DMS 273 treated with DMSO at 0.1 percent for 48 hours (cell line): Measurements from ENCODE around the gene EPHB6.

Source experiments
- DNase-seq: peaks from one replicate; lab custom pipeline; 2025; lab: John Stamatoyannopoulos, UW

Gene EPHB6

DNA sequence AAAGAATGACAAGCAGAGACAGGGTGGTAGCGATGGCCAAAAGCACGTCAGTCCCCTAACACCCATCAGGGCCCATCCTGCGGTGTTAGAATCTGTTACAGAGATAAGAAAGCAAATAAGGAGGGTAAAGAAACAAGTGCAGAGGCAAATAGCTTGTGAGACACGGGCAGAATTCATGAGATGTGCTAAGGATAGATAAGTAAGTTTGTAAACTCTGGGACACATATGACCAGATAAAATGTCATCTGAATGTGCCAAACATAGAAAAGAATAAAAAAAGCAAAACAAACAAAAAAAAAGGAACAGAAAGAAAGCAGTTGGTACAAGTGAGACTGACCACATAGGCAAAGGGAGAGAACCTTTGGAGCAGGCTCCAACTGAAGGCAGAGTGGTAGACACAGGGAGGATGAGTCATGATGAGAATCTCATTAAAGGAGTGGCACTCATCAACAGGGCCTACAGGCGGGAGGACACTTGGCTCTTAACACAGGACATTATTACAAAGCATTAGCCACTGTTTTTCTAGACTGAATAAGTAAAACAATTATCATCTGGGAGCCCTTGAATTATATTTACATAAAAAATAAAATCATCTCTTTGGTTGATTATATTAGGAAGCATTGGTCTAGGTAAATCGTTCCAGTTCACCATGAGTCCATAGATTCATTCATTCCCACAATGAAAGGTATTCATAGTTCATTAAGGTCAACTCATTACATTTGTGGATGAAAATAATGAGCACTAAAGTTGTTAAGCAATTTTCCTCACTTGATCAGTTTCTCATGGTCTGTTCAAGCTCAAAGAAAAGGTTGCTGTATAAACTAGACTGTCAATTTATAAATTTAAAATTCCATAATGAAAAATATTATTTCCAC is 21.5 kb upstream of the EPHB6 start:
- DNase-seq = no peak

DNA sequence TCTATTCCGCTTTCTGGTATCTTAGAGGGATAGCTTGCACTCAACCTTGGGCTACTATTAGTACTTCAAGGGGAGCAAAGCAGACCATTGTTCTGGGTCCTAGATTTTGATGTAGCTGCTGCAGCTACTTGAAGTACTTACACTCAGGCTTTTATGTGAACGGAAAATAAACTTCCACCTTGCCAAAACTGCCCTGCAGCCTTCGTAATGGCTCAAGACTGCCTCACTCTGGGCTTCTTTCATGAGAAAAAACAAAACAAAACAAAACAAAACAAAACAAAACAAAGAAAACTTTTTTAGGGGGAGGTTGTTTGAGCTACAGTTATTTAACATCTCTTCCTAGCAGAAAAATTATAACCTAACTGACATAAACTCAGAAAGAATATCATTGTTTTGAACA is 19.4 kb upstream of the EPHB6 start:
- DNase-seq = no peak

DNA sequence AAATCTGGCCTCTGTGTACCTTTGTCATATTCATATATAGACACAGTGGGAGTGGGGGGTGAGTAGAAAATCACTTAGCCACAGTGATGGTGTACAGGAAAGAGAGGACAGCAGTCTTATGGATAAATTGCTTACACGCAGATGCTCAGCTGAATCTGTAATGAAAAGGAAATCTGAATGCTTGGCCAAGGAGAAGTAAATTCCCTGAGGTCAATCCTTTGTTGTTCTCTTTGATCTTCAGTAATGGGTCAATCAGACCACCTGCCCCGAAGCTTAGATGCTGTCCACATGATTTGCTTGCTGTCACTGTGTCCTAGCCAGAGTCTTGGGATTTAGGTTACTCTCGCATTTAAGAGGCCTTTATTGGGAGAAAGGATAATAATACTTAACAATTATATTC is 18.4 kb upstream of the EPHB6 start:
- no peak for DNase-seq

- no peak for DNase-seq
Observed at GRCh38 chr7:142838461-142839213, 16.2 kb upstream of the EPHB6 start.

- DNase-seq = no peak
Observed at GRCh38 chr7:142842251-142842766, 12.6 kb upstream of the EPHB6 start.

DNA sequence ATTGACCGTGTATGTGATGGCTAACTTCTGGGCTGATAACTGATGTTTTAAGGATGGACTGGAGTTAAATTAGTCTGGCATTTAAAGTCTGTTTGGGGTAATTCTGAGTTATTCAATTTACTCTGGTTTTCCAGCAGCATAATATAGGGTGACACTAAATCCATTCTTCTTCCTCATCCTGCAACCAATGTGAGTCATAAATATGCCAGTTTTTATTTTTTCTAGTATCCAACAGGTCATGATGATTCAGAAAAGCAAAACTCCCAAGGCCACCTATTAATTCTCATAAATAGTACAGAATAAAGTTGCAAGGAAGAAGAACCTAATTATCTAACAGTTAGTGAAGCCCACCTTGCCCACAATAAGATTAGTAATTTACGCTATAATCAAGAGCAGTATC is 7.5 kb upstream of the EPHB6 start:
- DNase-seq = no peak

DNA sequence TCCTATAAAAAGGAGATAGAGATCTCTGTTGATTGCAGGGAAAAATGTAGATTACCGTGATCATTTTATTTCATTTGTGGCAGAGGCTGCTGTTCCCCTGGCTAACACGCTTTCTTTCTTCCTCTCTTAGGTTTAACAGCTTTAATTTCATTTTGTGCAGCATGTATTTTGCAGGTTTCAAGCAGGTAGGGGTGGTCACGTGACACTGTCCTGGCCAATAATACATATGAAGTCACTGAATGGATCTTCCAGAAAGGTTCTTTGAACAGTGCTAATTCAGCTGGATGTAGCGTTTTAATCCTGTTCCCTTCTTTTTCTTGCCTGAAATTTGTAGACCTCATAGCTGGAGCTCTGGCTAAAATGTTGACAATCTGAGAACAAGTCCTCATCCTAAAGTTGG is 3.6 kb upstream of the EPHB6 start:
- DNase-seq = no peak

GRCh38 chr7:142851919-142852318 is 3.0 kb upstream of the EPHB6 start:
- DNase-seq = no peak

GRCh38 chr7:142853739-142854371 is 1.0 kb upstream of the EPHB6 start:
- DNase-seq = no peak

DNA sequence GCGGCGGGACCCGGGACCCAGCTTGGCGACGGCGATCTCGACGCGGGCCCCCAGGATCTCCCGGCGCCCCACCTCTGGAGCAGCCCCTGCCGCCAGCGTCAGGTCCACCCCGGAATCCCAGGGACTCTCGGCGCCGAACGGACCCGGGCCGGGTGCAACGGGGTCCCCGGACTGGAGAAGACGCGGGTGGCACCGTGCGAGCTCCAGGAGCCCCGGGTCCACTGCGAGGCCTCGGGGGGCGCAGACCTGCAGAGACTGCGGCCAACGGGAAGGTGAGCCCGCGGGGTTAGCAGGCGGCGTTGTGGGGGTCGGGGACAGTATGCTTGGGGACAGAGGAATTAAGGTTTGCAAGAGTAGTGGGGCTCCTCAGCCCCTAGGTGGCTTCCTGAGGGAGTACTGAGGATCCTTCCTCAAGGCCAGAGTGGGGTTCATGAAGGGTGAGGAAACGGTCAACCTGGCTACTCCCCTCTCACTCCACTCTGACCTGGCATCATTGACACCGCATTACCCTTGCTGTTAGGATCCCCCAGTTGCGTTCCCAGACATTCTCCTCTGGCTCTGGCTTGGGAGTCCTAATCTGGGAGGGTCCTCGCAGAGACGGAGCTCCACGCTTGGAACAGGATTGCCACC is 353 bp downstream of the EPHB6 start:
- DNase-seq = no peak

DNA sequence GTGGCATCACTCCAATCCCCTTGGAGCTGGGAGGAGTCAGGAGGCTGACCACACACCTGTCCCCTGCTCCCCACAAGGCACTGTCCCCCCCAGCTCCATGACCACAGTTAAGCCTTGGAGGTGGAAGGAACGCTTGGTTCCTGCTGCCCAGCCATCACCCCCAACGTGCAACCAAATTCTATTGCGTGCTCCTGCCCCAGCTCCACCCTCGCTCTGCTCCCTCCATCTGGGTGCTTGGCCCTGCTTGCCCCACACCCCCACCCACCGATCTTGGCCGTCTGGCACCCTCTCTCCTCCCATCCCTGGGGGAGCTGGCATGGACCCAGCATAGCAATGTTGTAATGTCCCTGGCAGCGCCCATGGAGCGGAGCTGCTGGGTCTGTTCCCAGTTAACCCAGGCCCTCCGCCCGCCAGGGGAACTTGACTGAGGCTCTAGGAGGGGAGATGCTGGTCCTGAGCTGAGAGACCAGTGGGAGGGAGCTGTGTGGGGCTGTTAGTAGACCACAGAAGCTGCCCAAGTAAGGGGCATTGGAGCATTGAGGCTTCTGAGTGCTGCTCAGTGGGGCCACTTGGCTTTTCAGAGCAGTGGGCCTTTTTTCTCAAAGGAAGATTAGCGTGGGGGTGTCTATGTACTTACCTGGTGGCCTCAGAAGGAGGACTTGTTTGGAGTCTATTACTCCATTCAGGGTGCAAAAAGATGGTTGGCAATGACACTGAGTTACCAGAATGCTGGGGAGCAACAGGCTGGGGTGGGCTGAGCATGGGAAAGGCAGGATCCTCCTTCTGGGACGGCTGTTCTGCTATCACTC is 1.1 kb downstream of the EPHB6 start:
- no peak for DNase-seq

- DNase-seq = no peak
Observed at GRCh38 chr7:142856565-142857245, 1.8 kb downstream of the EPHB6 start.

- DNase-seq = no peak
Observed at GRCh38 chr7:142857625-142858024, 2.7 kb downstream of the EPHB6 start.

DNA sequence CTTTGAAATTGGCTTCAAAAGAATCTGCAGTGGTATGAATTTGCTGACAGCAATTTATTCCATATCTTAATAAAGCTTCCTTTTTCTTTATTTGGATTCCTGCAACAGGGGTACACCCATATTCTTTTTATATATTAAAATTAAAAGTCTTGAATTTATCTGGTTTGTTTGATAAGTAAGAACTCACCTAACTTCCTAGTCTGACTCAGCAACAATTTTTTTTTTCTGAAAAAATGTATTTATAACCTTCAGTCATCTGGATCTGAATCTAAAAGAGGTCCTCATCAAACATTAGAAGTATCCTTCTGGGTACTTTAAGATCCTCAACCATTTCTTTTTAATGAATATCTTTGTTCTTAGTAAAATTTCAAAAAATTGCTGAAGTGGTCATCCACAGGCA is 4.5 kb downstream of the EPHB6 start:
- no peak for DNase-seq

DNA sequence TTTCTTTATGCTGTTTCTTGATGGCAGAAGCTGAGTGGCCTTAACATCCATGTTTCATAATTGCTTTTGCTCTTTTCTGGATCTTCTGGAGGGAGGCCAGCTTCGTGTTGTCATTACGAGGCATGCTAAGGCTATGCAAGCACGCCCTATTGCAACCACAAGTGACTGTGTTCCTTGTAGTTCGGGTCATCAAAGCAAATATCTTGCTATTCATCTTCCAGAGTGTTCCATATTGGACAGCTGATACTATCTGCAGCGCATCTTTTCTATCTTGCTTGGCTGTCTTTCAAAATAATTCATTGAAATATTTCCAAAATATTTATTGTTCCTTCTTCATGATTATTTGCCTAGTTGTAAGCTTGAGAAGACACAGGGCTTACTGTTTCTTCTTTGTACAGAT is 5.0 kb downstream of the EPHB6 start:
- no peak for DNase-seq

DNA sequence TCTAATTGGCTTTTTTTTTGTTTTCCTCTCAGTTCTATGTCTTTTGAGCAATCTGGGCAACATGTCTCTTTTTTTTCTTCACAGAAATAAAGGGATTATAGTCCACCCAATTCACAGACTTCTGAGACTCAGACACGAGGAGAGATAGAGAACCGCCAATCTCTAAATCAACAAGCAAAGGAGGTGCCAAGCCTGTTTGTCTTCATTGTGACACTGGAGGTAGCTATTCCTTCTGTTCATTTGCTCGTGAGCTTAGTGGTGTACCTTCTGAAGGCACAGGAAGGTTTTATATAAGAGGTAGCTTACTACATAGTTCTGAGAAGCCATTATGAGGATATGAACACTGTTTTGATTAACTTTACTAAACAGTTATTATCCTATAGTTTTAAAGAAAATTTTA is 6.1 kb downstream of the EPHB6 start:
- DNase-seq = no peak

GRCh38 chr7:142862351-142862750 is 7.5 kb downstream of the EPHB6 start:
- DNase-seq = no peak

- no peak for DNase-seq
Observed at GRCh38 chr7:142862786-142863400, 8.0 kb downstream of the EPHB6 start.

GRCh38 chr7:142863891-142864685 is 9.2 kb downstream of the EPHB6 start:
- DNase-seq = no peak
